ENCODE results near the gene TP63.
A peak's percentile ranks its signal among the peaks of the same experiment; 100 is the strongest.

TP63 gene

DNA sequence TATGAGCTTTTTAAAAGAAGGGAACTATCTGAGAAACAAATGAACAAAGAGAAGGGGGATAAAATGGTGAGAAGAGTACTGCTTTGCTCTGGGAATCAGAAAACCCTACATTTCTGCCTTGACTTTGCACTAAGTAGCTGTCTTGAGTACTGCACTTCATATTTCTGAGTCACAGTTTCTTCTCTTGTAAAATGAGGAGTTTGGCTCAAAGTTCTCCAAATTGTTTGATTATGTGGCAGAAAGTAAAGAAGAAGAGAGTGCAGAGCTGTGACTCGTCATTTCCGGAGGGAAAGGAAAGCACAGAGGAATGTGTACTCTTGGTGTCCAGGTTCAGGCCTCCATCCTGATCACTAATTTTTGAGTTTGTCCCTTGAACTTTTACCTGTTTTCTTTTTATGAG is 54.7 kb downstream of the TP63 start:
- no peak for DNase-seq
- no peak overlapping the region for H3K4me3 Mint-ChIP-seq
- no peaks in the 10 kb centered on the region for H3K27me3 Mint-ChIP-seq
- no peaks in the 10 kb centered on the region for H3K9me3 Mint-ChIP-seq
- H3K4me1 Mint-ChIP-seq = peaks cover 22% of the 10 kb centered on the region
- ATAC-seq = no peak
- H3K27ac Mint-ChIP-seq = no peak overlapping the region

DNA sequence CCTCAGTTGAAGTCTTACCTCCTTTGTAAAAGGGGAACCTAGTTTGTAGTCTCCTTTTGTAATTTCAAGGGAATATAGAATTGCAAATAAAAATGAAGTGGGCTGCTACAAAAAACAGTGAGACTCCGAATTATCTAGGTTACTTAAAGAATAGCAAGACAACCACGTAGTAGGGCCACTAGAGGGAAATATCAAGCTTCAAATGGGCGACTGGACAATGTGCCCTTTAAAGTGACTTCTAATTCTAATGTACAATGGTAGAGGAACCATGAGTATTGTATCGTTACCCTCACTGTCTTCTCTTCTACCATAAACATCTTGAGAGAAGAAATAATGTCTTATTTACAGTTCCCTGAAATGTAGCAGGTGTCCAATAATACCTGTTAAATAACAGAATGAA is 56.3 kb downstream of the TP63 start:
- no peaks in the 10 kb centered on the region for H3K27me3 Mint-ChIP-seq
- H3K9me3 Mint-ChIP-seq = no peaks in the 10 kb centered on the region
- DNase-seq (no peak), ATAC-seq (no peak)
- no peak overlapping the region for H3K4me3 Mint-ChIP-seq
- H3K27ac Mint-ChIP-seq = no peak overlapping the region
- peaks cover 22% of the 10 kb centered on the region for H3K4me1 Mint-ChIP-seq

DNA sequence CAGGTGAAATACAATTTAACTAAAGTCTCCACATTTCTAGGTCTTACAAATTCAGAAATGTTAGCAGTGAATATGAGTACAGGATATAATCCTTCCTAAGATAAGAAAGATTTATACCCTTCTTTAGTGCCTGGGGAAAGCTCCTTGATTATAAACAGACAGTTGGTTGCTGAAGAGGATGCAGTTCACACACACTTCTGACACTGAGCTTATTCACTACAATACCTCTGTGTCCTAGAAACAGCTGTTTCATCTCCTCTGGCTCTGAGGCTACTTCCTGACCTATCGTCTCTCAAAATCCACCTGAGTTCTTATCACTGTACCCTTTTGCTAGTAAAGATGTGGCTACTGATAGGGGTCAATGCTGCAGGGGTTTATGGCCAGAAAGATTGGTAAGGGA is 57.1 kb downstream of the TP63 start:
- Mint-ChIP-seq H3K4me1 (peaks cover 22% of the 10 kb centered on the region), H3K9me3 (no peaks in the 10 kb centered on the region), H3K27ac (no peak overlapping the region), H3K27me3 (no peaks in the 10 kb centered on the region), H3K4me3 (no peak overlapping the region)
- DNase-seq = no peak
- peak; percentile 33 for ATAC-seq

DNA sequence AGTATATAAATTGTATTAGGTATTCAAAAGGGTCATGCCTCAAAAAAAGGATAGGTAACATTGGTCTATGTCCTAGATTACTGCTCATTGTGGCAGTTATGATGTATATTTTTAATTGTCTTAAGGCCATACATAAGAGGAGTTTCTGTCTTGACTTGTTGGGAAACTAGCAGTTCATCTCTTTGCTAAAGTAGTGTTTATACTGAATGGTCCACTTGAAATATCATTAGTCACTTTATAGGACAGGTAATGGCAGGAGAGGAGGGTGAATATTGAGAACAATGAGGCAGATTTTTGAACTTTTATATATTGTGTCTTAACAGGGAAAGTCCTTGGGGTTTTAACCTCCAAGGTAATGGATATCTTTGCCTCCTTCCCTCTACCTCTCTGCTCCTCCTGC is 58.4 kb downstream of the TP63 start:
- Mint-ChIP-seq H3K27me3 (no peaks in the 10 kb centered on the region), H3K4me3 (no peak overlapping the region), H3K9me3 (no peaks in the 10 kb centered on the region), H3K27ac (no peak overlapping the region), H3K4me1 (peaks cover 13% of the 10 kb centered on the region)
- ATAC-seq (no peak), DNase-seq (no peak)

DNA sequence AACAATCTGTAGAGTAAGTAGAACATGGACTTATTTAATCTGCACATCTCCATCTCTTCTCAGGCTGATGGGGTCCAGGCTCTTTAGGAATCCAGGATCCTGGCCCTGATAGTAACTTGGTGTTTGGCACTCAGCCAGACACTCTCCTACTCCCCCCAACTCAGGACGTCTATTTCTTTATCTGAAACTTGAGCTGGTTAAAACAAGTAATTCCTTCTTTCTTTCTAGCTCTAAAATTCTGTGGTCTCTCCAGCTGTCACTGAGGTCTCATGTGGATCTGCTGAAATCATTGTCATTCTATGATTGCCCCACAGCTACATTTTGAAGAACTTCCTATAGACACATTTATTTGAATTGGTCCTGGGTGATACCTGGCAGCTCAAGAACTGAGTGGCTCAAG is 59.0 kb downstream of the TP63 start:
- no peak overlapping the region for H3K4me3 Mint-ChIP-seq
- H3K4me1 Mint-ChIP-seq = peaks cover 9% of the 10 kb centered on the region
- H3K27me3 Mint-ChIP-seq = no peaks in the 10 kb centered on the region
- no peaks in the 10 kb centered on the region for H3K9me3 Mint-ChIP-seq
- no peak overlapping the region for H3K27ac Mint-ChIP-seq
- DNase-seq (no peak), ATAC-seq (no peak)

DNA sequence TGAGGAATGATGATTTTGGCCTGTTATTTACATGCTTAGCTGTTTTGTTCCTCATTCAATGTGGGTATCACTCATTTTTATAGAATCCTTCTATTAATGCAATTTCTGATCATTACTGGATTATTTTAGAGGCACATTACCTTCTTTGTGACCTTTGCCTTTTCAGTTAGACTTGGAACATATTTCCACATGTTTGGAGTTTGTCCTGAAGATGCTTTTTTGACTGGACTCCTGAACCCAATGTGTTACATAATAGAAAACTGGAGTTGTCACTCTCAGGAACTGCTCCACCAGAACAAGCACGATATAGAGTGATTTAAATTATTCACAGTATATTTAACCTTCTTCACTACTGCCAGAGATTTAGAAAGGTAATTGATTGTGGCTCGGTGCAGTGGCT is 59.5 kb downstream of the TP63 start:
- H3K4me3 Mint-ChIP-seq = no peak overlapping the region

DNA sequence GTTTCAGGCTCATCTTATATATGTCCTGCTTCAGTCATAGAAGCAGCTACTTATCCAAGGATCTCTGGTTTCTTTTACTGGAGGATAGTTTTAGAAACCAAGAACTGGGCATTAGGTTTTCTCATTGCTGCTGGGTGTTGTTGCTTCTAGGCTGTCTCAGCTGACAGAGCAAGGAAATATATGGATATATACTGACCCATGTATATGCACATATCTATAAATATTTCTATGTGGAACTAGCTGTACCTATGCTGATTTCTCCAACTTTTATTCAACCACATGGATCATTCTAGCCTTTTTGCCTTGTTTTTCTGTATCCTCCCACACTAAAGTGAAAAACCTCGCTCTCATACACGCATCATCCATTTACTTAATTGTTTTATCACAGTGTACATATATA is 64.2 kb downstream of the TP63 start:
- no peak for ATAC-seq
- no peak overlapping the region for H3K27ac Mint-ChIP-seq
- no peaks in the 10 kb centered on the region for H3K4me1 Mint-ChIP-seq
- no peak overlapping the region for H3K4me3 Mint-ChIP-seq
- no peaks in the 10 kb centered on the region for H3K9me3 Mint-ChIP-seq
- DNase-seq = no peak
- no peaks in the 10 kb centered on the region for H3K27me3 Mint-ChIP-seq

More for the DNA sequence above, 59.5 kb downstream of the TP63 start:
- ATAC-seq = no peak
- peaks cover 5% of the 10 kb centered on the region for H3K4me1 Mint-ChIP-seq
- no peak overlapping the region for H3K27ac Mint-ChIP-seq
- DNase-seq = no peak
- no peaks in the 10 kb centered on the region for H3K27me3 Mint-ChIP-seq
- H3K9me3 Mint-ChIP-seq = no peaks in the 10 kb centered on the region

DNA sequence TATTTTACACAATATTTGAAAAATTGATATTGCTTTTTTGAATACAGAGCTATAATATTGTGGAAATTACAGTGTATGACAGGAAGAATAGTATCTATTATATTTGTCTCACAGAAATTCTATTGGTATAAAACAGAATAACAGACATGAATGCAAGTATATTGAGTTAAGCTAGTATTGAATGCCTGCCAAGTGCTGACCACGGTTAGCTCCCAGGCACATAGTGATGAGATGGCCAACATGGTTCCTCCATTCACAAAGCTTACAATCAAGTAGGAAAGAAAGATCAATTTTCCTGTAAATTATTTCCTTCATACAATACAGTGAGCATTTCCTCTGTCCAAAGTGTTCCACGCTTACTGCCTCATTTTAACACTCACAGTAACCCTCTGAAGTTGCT is 67.6 kb downstream of the TP63 start:
- H3K4me3 Mint-ChIP-seq = no peak overlapping the region
- H3K27ac Mint-ChIP-seq = no peak overlapping the region
- H3K27me3 Mint-ChIP-seq = no peaks in the 10 kb centered on the region
- no peaks in the 10 kb centered on the region for H3K4me1 Mint-ChIP-seq
- ATAC-seq (no peak), DNase-seq (no peak)
- H3K9me3 Mint-ChIP-seq = no peaks in the 10 kb centered on the region

DNA sequence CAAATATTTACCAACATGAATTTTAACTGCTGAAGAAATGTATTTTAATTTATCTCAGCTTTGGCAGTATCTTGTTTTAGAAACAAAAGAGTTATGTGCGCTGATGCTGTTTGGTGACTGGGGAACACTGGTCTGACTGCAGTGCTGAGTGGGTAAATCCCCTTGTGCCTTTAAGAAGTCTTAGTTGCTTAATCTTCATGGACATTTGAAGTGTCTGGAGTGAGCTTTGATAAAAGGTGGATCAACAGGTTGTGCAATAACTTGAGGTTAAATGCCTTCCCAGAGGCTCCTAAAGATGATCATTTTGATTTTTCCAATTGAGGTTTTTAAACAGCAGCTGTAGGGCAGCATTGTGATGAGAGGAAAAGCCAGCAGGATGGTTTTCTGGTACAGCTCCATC is 68.7 kb downstream of the TP63 start:
- Mint-ChIP-seq H3K27me3 (no peaks in the 10 kb centered on the region), H3K4me1 (no peaks in the 10 kb centered on the region), H3K4me3 (no peak overlapping the region), H3K27ac (no peak overlapping the region), H3K9me3 (no peaks in the 10 kb centered on the region)
- no peak for ATAC-seq
- DNase-seq = no peak

DNA sequence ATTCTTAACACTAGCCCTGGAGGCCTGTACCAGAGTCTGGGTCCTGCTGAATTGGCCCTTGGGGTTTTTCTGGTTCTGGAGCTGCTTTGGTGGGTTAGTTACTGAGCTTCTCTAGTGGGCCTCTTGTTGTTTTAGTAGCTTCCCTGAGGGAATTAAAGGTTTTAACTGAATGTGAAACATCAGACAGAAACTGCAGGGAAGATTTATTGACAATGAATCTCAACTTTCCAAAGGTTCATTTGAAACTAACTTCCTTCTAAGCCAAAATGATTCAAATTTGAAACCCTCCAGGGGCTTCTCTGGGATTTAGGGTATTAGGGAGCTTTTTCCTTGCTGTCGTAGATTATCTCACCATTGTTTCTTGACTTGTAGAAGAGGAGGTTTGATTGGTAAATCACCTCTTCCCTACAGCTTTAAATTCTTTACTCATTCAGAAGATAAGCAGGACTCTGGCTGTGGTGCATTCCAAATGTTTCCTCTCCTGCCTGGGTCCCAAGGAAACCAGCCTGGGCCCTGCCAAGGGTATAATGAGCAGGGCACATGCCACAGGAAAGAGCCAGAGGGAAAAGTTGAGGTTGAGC is 71.0 kb downstream of the TP63 start:
- no peak overlapping the region for H3K27ac Mint-ChIP-seq
- H3K9me3 Mint-ChIP-seq = no peaks in the 10 kb centered on the region
- no peaks in the 10 kb centered on the region for H3K4me1 Mint-ChIP-seq
- H3K27me3 Mint-ChIP-seq = no peaks in the 10 kb centered on the region
- ATAC-seq (no peak), DNase-seq (no peak)
- H3K4me3 Mint-ChIP-seq = no peak overlapping the region

DNA sequence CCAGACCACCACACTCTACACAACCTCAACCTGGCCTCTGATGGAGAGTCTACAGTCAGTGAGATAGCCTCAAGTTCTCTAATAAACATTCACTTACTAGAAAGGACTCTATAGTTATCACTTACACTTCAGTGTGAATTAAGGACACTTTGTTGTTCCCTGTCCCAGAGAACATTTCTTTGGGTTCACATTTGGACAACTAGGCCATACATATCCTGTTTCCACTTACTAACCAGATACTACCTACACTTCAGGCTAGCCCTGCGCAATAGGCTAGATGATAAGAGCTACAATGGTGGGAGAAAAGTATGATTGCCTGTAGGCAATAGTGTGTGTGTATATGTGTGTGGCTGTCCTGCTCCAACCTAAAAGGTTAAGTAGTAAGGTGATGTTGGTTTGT is 72.7 kb downstream of the TP63 start:
- no peaks in the 10 kb centered on the region for H3K27me3 Mint-ChIP-seq
- H3K4me1 Mint-ChIP-seq = no peaks in the 10 kb centered on the region
- DNase-seq (no peak), ATAC-seq (no peak)
- H3K4me3 Mint-ChIP-seq = no peak overlapping the region
- H3K9me3 Mint-ChIP-seq = no peaks in the 10 kb centered on the region
- peak overlapping the region in 1 of 2 donors; percentile 70 for H3K27ac Mint-ChIP-seq

DNA sequence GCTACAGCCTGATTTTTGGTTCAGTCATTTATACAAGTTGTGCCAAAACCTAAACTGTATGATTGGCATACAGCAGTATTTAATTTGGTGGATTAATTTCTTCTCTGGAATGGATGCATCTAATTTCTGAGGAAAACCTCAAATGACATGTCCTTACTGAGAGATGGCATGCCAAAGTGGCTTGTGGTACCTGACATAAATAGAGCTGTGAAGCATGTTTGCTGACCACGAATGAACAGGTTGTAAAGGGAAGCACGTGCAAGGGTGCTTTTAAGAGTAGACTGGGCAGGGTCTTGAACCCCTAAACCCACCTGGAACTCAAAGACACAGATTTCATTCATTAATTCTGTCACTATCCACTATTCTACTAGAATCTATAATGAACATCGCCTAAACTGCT is 77.2 kb downstream of the TP63 start:
- no peak overlapping the region for H3K4me3 Mint-ChIP-seq
- no peak for ATAC-seq
- H3K27me3 Mint-ChIP-seq = no peaks in the 10 kb centered on the region
- H3K9me3 Mint-ChIP-seq = no peaks in the 10 kb centered on the region
- no peak for DNase-seq
- no peak overlapping the region for H3K27ac Mint-ChIP-seq
- peaks cover 4% of the 10 kb centered on the region for H3K4me1 Mint-ChIP-seq

DNA sequence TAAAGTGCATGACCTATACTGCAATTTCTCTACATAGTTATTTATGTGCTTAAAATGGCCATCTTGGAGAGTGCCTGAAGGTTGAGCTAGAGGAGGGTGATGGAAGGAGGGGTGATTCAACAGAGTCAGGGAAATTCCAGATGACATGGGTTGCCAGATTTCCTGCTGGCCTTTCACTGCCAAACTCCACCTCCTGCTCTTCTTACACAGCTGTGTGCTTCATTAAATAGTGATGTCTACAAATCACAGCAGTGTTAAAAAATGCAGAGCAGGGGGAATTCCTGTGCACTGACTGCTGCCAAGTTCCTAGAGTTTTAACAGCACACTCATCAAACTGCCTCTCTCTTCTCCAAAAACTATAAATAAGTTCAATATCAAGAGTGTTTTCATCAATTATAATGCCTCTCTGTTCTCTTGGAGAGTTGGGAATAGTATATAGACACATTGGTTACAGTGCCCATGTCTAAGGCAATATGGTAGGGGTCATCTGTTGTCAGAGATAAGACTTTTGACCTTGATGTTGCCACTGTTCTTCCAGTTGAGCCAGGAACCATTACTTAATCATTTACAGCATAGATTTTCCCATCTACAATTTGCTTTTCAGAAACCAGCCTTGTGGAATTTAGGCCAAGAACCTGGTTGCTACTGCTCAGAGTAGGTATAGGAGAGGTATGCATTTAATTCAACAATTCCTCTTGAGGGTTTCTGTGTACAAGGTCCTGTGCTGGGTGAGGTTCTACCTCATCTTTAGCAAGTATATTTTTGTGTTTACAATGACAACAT is 79.6 kb downstream of the TP63 start:
- ATAC-seq = peak; percentile 67
- Mint-ChIP-seq H3K27me3 (no peaks in the 10 kb centered on the region), H3K4me1 (peaks cover 4% of the 10 kb centered on the region), H3K4me3 (no peak overlapping the region), H3K27ac (no peak overlapping the region), H3K9me3 (no peaks in the 10 kb centered on the region)
- DNase-seq = peak in 1 of 2 donors; percentile 12

DNA sequence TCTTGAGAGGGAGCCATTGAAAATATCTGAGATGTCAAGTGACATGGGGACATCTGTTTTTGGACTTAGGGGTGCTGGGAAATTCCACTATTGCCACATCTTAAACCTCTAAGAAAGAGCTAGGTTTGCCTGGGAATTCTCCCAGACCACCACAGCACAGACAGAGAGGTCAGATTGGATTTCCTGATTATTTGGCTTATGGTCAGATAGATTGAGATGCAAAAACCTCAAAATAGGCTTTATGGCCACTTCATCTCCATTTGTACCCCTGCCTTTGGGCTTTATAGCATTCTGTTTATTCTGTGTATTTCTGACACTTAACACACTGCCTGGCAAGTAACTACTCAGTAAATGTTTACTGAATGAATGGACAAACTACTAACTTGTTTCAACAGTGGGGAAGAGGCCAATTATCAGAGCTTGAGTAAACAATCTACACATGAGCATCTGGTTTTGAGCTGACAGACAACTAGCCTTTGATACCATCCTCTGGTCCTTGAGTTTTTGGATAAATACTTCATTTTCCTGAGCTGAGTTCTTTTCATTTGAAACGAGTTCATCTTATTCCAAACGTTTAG is 81.8 kb downstream of the TP63 start:
- H3K27me3 Mint-ChIP-seq = no peaks in the 10 kb centered on the region
- DNase-seq = no peak
- no peak overlapping the region for H3K4me3 Mint-ChIP-seq
- no peaks in the 10 kb centered on the region for H3K9me3 Mint-ChIP-seq
- peaks cover 4% of the 10 kb centered on the region for H3K4me1 Mint-ChIP-seq
- no peak overlapping the region for H3K27ac Mint-ChIP-seq
- ATAC-seq = no peak

DNA sequence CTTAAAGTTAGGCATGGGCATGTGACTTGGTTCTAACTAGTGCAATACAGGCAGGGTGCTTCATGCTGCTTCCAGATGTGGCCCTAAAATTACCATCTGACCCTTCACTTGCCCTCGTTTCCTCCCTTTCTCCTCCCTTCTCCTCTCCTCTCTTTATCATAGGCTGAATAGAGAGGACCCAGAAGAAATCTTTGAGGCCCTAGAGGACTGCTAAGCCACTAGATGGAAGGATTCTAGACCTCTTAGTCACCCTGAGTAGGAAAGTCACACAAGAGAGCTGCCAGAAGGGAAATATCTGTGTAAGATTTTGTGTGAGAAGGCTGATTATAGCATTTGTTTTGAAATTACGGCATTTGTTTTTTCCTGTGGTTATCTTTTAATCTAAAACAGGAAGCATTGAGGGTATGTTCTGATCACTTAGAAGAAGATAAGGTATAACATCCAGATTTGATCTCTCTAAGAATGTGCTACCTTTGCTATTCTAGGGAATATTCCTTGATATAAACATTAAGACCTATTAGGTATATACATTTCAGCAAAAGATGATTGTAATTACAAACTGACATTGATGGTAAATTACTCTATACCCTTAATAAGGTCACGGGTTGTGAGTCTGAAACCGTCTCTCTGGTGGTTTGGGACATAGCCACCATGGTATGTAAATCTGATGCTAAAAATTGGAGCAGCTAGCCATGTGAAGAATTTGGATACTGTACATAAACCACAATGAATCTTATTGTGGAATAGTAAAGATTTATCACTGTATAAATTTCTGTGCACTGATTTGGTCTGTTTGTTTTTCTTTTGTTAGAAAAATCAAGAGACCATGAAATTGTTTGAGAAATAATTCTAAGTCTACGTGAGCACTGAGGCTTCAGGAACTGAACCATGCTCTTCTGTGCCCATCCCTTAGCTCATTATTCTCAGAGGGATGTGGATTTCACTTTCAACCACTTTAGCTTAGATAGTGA is 84.1 kb downstream of the TP63 start:
- no peak for ATAC-seq
- H3K4me1 Mint-ChIP-seq = peaks cover 4% of the 10 kb centered on the region

DNA sequence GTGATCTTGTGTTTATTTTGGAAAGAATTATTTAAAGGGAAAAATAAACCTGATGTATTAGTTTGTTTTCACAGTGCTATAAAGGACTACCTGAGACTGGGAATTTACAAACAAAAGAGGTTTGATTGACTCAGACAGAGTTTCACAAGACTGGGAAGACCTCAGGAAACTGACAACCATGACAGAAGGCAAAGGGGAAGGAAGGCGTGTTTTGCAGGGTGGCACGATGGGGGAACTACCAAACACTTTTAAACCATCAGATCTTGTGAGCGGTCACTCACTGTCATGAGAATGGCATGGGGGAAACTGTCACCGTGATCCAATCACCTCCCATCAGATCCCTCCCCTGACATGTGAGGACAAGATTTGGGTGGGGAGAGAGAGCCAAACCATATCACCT is 87.0 kb downstream of the TP63 start:
- Mint-ChIP-seq H3K27me3 (no peaks in the 10 kb centered on the region), H3K27ac (no peak overlapping the region), H3K4me1 (no peaks in the 10 kb centered on the region), H3K9me3 (no peaks in the 10 kb centered on the region), H3K4me3 (no peak overlapping the region)
- no peak for ATAC-seq
- DNase-seq = no peak

More for the DNA sequence above, 84.1 kb downstream of the TP63 start:
- no peaks in the 10 kb centered on the region for H3K9me3 Mint-ChIP-seq
- no peaks in the 10 kb centered on the region for H3K27me3 Mint-ChIP-seq
- DNase-seq = no peak
- no peak overlapping the region for H3K4me3 Mint-ChIP-seq
- H3K27ac Mint-ChIP-seq = no peak overlapping the region

All from stimulated activated naive CD8-positive, alpha-beta T cell treated with anti-CD3 and anti-CD28 coated beads, Interleukin-15, amount 100 ng/mL, for 72 hours (primary cell).